NCI-H526 (cell line): ENCODE results near the gene PGLYRP2.
"Not testable (repeated sequence)": the region's sequence is repeated elsewhere in the genome, so short reads cannot be mapped to it uniquely, and the experiment has no call there.

Experiments
- DNase-seq, 2 experiments: peaks; one replicate each; lab custom pipeline; 2025; lab: John Stamatoyannopoulos, UW

The PGLYRP2 gene, protein sequence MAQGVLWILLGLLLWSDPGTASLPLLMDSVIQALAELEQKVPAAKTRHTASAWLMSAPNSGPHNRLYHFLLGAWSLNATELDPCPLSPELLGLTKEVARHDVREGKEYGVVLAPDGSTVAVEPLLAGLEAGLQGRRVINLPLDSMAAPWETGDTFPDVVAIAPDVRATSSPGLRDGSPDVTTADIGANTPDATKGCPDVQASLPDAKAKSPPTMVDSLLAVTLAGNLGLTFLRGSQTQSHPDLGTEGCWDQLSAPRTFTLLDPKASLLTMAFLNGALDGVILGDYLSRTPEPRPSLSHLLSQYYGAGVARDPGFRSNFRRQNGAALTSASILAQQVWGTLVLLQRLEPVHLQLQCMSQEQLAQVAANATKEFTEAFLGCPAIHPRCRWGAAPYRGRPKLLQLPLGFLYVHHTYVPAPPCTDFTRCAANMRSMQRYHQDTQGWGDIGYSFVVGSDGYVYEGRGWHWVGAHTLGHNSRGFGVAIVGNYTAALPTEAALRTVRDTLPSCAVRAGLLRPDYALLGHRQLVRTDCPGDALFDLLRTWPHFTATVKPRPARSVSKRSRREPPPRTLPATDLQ

GRCh38 chr19:15479391-15480345, at the start of gene PGLYRP2:
Gene PGLYRP2 (minus strand): TSS chr19:15479501. CDS start chr19:15479371, 130 bp downstream.
- no peak for DNase-seq

DNA sequence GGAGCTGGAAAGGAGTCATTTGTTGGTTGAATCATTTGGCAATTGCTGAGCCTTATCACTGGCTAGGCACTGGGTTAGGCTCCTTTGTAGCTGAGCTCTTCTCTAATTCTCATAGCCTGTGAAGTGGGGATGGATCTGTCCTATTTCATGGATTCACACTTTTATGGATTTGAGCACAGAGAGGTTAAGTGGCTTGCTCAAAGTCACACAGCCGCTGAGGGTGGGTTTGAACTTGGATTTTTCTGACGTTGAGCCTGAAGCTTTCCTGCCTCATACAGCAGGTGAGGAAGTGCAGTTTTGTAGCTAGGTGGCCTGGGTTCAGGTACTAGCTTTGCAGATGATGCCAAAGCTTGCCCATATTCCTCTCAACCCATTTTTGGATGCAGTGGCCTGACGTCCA, 48.4 kb upstream of the PGLYRP2 start:
- no peak for DNase-seq

- DNase-seq = no peak
Measured at GRCh38 chr19:15526408-15526807, 47.1 kb upstream of the PGLYRP2 start.

DNA sequence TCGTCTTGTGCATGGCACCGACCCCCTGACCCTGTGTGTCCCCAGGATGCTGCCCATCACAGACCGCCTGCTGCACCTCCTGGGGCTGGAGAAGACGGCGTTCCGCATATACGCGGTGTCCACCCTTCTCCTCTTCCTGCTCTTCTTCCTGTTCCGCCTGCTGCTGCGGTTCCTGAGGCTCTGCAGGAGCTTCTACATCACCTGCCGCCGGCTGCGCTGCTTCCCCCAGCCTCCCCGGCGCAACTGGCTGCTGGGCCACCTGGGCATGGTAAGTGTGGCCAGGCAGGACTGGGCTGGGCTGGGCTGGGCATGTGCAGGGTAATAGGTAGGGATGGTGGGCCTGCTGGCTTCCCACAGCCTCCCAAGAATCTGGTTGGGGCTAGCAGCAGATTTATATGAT, 46.0 kb upstream of the PGLYRP2 start:
- DNase-seq = no peak

GRCh38 chr19:15524781-15525180, 45.5 kb upstream of the PGLYRP2 start:
- DNase-seq = no peak

DNA sequence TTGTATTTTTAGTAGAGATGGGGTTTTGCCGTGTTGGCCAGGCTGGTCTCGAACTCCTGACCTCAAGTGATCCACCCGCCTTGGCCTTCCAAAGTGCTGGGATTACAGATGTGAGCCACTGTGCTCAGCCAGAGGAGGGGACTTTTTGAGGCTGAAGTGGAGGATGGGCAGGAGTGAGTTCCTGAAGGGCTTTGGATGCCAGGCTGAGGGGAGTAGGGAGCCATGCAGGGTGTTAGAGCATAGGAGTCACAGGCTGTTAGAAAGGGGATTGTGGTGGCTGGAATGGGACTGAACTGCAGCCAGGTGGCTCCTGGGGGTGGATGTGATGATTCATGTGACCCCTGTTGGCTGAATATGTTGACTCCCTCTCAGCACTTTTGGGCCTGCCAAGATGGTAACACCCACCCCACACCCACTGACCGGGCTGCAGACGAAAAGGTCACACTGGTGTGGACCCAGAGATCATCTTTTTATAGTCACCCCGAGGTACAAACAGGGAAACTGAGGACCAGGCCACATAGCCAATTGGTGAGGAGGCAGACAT, 40.2 kb upstream of the PGLYRP2 start:
- DNase-seq = no peak

DNA sequence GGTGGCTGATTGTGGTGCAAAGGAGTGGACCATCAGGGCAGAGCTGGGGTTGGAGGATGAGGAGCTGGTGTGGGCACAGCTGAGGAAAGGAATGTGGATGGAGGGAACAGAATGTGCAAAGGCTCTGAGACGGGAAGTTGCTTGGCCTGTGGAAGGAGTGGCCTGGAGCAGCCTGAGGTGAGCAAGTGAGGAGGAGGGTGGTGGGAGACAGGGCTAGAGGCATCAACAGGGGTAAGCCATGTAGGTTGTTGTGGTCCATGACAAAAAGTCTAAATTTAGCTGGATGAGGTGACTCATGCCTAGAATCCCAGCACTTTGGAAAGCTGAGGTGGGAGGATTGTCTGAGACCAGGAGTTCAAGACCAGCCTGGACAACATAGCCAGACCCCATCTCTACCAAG, 38.5 kb upstream of the PGLYRP2 start:
- DNase-seq = no peak

DNA sequence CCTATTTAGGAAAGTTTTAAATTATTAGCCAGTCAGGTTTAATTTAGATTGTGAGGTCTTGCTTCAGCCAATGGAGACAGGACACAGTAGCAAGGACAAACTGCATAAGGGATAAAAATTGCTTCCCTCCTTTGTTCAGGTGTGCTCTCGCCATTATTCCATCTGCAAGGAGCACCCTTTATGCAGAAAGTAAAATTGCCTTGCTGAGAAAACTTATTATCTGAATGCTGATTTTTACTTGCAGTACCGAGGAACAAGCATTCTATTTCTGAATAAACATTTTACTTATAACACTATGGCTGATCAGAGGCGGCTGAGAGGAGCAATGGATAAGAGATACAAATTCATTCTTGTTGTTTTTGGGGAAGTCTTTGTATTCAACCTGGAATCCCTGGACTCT, 37.1 kb upstream of the PGLYRP2 start:
- no peak for DNase-seq

- not testable (repeated sequence) for DNase-seq
Measured at GRCh38 chr19:15515227-15515625, 35.9 kb upstream of the PGLYRP2 start.

GRCh38 chr19:15511671-15512424, 32.5 kb upstream of the PGLYRP2 start:
- no peak for DNase-seq

DNA sequence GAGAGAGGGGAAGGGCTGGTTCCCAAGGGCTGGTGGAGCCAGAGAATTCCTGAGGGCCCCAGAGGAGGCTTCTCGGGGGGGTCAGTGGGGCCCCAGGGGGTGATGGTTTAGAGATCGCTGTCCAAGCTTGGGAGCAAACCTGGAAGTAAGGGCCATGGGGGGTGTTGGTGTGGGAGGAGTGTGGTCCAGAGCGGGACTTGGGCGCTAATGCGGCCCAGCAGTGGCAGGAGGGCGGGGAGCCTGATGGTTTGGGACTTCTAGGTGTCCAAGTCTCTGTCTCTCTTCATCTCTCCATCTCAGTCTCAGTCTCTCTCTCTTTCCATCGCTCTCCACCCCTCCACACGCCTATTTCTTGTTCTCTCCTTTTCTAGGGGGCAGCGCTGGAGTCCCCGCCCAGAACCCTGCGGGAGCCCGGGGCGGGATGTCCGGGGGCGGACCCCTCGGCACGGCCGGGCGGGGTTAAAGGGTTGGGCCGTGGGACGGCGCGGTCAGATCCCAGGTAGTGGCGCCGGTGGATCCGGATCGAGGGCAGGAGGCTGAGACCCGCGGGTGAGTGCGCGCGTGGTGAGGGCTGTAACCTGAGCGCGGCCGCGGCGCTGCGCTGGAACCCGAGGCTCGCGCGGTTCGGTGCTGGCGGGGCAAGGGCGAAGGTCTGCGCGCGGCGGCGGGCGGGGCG, 28.9 kb upstream of the PGLYRP2 start, which contains the start of gene CYP4F22:
CYP4F22 (plus strand) TSS at position 491 of the 676 bp plus-strand sequence. CDS start 16,812 bp downstream, outside the sequence.
- no peak for DNase-seq

DNA sequence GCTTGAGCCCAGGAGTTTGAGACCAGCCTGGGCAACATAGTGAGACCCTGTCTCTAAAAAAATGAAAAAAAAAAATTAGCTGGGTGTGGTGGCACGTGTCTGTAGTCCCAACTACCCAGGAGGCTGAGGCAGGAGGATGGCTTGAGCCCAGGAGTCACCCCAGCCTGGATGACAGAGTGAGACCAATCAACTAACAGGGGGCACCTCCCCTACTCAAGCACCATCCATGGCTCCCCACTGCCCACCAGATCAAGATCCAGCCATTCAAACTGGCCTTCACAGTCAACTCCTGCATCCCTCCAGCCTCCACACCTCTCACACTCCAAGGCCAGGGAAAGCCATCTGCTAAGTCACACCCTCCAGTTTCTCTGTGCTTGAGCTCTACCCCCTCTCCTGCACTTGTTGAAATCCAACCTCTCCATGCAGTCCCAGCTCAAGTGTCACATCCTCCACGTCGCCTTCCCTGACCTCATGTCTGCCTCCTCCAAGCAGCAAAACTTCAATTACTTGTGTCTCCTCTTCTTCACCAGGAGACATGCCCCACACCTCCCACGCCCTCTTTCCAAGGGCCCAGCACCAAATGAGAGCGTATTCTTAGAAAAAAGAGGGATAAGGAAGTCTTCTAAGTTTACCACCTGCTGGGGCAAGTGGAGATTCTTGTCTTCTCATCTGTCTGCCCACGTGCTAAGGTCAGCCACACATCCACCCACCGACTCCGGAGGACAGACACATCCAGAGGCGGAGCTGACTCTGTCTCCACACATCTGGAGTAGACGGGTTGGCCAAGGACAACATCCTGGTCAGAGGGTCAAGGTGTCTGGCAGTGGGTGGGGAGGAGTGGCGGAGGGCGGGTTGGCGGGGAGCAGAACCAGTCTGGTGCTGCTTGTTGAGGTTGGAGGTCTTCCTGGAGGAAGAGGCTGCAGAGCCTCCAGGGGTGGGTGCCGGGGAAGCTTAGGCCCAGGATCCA, 28.1 kb upstream of the PGLYRP2 start:
- no peak for DNase-seq

- no peak for DNase-seq
Measured at GRCh38 chr19:15506074-15506571, 26.8 kb upstream of the PGLYRP2 start.

DNA sequence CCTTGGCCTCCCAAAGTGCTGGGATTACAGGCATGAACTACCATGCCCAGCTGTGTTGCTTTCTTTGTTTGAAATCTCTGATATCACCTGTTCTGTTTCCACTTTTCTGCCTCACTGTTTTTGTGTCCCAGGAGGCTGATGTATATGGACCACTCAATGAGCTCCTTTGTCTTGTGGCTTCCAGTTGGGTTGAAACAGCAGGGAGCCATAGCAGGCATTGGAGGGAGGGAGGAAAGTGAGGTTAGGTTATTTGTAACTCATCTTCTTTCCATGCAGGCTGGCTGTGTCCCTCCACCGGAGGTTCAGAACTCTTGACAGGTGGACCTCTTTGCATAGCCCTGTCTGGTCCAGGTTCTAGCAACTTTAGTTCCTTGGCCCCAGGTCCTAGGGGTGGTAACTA, 23.0 kb upstream of the PGLYRP2 start:
- no peak for DNase-seq

DNA sequence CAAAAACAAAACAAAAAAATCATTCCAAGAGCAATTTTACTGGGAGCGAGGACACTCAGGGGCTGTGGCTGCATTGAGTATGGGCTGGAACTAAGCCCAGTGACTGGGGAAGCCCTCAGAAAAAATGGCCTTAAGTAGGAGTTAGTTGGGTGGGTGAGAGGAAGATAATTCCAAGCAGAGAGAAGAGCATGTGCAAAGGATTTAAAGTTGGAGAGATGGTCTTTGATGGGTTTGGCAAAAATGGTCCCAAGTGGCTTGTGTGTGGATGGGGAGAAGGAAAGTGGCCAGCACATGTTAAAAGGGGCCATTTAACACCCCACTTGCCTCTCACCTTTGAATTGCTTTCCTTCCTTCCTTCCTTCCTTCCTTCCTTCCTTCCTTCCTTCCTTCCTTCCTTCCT, 22.3 kb upstream of the PGLYRP2 start:
- DNase-seq = no peak

- DNase-seq = no peak
Measured at GRCh38 chr19:15498910-15499309, 19.6 kb upstream of the PGLYRP2 start.

DNA sequence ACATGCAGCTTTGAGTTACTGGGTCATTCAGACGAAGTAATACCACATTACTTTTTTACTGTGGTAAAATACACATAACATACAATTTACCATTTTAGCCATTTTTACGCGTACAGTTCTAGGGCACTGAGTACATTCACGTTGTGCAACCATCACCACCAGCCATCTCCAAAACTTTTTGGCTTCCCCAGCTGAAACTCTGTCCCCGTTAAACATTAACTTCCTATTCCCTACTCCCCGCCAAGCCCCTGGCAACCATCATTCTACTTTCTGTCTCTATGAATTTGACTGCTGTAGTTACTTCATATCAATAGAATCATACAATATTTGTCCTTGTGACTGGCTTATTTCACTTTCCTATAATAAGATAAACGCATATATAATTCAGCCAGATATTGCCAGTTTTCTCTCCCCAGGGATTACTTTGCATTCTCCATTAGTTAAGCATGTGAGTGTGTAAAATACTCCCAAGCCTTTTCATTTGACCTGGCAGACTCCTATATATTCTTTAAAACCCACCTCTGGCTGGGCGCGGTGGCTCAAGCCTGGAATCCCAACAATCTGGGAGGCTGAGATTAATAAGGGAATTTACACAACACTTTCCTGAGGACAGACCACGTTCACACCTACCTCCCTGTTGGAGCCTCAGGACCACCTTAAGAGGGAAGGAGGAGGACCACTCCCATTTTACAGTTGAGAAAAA, 19.0 kb upstream of the PGLYRP2 start:
- DNase-seq = no peak

DNA sequence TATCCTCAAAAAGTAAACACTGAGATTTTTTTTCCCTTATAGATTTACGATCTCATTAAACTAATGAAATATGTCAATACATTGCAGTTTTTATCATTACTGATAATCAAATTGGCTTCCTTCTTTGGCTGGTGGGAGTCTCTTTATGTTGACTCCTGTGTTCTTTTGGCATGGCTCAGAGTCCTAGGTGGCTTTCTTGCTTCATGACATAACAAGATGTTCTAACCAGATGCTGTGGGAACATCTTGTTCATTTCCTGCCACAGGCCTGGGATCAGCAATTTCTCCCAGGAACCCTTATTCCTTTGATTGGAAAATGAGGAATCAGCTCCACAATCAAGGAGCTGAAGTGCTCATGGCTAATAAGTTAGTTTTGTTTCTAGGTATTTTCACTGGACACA, 15.8 kb upstream of the PGLYRP2 start:
- DNase-seq = no peak
